GM18868 (cell line): Measurements from ENCODE around the gene C15orf62.

Experiments
- ATAC-seq: cut with Tn5 transposase; IDR thresholded peaks from one replicate; pipeline ENCODE4 v1.9.1; 2021; ENCODE audit warnings: mild to moderate bottlenecking, moderate library complexity; ENCODE audit not compliant: unreplicated experiment

Gene C15orf62

GRCh38 chr15:40769274-40770146, at the start of gene C15orf62:
Gene C15orf62, plus strand, starts transcription at chr15:40769980. Its CDS starts 516 bp downstream, at chr15:40770496.
- ATAC-seq: peak; percentile 55

DNA sequence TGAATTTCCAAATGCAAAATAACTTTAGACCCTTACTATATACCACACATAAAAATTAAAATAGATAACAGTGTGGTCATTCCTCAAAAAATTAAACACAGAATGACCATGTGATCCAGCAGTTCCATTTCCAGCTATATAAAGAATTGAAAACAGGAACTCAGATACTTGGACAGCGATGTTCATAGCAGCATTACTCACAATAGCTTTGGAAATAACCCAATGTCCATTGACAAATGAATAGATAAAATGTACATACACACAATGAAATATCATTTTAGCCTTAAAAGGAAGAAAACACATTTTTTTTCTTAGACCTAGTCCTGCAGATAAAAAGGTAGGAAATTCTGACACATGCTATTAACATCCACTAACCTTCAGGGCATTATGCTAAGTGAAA, 48.1 kb upstream of the C15orf62 start:
- ATAC-seq: no peak

- no peak for ATAC-seq
Measured at GRCh38 chr15:40722354-40722753, 47.4 kb upstream of the C15orf62 start.

- no peak for ATAC-seq
Measured at GRCh38 chr15:40722934-40723333, 46.8 kb upstream of the C15orf62 start.

GRCh38 chr15:40723919-40724318, 45.9 kb upstream of the C15orf62 start:
- no peak for ATAC-seq

DNA sequence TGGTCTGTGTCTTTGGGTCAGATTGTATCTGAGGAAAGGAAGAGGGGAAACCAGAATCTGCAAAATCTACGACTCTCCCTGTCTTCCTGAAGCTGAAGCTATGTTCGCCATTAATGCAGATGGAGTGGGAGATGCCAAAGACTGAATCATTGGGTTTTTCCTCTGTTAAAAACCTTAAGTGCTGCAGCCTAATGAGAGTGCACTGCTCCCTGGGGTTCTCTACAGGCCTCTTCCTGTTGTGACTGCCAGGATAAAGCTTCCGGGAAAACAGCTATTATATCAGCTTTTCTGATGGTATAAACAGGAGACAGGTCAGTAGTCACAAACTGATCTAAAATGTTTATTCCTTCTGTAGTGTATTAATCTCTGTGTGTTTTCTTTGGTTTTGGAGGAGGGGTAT, 38.7 kb upstream of the C15orf62 start:
- ATAC-seq: no peak

- ATAC-seq: no peak
Measured at GRCh38 chr15:40736575-40736974, 33.2 kb upstream of the C15orf62 start.

DNA sequence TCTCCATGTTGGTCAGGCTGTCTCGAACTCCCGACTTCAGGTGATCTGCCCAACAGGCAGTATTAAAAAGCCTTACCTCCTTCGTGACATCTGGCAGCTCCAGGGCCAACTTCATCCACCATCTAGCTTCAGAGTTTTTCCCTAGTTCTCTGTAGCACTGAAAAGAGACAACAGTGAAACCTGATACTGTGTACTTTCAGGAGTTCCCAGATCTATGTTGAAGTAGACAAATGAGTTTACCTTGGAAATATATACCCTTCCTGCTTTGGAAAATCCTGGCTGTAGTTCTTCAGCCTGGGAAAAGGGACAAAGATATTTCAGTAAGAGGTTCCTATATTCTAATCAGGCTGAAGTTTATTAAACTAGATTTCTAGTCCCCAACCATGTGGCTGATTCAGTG, 32.7 kb upstream of the C15orf62 start:
- ATAC-seq: no peak

DNA sequence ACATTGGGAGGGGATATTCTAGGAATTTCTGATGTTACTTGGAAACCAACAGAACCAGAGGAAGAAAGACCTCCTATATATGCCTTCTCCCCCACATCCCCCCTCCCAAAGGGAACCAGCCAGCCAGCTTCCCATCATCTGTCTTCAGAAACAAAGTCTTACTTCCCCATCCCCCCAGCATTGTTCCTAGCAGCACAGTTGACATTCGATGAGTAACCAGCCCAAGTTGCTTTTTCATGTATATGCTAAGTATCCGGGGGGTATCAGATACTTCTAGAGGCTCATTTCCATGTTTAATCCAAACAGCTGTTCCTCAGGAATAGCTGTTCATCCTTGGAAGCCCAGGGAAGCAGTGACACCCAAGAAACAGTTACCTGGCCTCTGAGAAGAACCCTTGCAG, 30.7 kb upstream of the C15orf62 start:
- ATAC-seq: no peak

GRCh38 chr15:40739854-40740253, 29.9 kb upstream of the C15orf62 start:
- ATAC-seq: no peak

DNA sequence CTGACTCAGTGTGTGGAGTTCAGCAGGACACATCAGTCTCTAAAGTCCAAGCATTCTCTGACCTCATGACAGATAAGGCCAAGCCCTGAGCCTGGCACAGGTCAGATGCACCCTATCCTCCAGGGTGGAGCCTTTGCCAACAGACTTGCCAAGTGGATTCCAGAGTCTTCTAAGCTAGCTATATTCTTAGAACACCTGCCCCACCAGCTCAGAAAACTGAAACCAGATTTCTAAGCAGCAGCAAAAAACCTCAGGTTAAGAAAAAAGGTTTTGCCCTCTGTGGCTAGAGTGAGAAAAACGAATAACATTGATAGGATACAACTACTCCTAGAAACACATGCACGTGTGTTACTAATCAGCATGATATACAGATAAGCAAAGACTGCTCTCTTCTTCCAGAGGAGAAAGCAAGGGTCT, 26.3 kb upstream of the C15orf62 start:
- no peak for ATAC-seq

DNA sequence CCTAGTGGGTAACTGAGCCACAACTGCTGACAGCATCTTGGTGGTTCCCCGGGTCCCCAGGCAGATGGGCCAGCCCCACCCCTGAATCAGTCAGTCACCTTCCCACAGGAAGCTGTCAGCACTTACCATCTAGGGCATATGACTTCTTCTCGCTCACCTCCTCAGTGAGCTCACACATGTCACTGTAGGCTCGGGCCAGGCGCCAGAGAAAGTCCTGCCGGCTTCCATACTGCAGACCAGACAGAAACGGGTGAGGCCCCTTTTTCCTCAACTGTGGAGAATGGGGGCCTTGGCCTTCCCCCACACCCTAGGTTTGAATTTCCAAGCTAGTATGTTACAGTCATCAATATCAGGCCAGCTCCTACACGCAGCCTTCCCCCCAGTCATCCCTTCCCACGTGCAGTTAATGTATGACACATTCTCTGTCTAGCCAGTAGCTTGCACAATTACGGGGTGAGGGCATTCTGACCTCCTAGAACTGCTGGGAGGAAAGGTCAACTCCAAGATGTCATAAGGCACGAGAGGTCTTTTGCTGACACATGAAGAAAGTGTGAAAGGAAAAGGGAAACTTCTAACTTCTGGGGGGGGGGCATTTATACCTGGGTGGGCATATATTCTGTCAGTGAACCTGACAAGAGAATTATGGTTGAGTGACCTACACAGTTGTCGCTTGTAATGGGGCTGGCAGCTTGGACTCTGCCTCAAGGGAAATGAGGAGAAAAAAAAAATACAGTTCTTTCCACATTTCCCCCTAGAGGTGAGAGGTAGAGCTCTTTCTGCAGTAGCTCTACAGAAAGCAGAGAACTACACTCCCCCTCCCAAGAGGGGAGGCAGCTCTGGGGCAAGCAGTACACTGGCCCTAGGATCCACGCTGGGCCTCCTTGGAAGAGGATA, 25.6 kb upstream of the C15orf62 start:
- ATAC-seq: no peak

DNA sequence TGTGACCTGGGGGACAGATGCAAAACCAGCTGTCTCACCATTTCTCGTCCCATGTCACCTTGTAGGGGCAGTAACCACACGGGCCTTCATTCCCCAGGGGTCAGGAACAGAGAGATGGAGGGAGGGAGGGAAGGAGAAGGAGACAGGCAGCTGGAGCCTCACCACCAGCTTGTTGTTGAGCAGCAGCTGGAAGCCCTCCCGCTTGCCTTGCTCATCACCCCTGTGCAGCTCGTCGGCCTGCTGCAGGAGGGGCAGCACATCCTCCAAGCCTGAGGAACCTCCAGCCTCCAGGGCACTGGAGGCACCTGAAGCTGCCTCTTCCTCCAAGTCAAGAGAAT, 25.0 kb upstream of the C15orf62 start:
- no peak for ATAC-seq

DNA sequence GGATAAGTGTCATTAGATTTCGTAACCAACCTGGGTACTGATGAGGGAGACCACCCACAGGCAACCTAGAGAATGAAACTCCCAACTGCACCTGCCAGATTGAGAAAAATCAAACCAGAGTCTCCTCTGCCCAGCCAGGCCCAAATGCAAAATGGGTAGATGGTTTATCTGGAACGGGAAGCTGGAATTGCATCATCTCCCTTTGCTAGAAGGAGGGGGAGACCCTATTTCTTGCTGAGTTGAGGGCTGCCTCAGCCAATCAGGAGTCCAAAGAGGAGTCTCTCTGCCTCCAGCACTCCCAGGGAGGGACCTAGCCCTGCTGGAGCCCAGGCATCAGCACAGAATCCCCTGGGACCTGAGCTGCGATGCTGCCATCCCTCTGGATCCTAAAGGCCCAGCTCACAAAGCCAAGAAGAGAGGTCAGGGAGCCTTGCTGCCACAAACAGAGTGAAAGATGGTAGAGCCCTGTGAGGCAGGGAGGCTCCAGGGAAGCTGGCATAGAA, 22.8 kb upstream of the C15orf62 start:
- ATAC-seq: no peak

- ATAC-seq: no peak
Measured at GRCh38 chr15:40747685-40748631, 21.8 kb upstream of the C15orf62 start.

DNA sequence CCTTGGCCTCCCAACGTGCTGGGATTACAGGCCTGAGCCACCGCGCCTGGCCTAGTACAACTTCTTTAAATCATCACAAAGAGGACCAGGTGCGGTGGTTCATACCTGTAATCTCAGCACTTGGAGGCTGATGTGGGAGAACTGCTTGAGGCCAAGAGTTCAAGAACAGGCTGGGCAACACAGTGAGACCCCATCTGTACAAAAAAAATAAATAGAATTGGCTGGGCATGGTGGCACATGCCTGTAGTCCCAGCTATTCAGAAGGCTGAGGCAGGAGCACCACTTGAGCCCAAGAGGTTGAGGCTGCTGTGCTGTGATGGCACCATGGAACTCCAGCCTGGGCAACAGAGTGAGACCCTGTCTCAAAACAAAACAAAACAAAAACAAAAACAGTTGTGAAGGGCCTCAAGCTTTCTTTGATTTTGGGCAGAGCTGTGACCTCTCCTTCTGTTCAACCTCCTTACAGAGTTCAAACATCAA, 20.6 kb upstream of the C15orf62 start:
- no peak for ATAC-seq

DNA sequence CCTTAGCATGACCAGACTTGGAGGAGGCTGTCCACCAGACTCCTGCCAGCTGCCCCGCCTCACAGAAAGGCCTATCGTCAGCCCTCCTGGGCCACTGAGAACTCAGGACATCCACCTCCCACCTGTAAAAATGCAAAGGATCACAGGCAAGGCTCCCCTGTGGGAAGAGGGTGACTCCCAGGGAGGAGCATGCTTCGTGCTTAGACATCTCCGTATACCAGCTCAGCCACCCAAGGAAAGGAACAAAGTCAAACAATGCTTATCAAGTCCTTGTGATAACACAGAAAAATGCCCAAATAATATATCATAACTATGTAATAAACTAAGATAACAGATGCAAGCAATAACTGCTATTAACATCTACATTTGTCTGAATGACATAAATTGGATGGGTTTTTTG, 18.9 kb upstream of the C15orf62 start:
- no peak for ATAC-seq

DNA sequence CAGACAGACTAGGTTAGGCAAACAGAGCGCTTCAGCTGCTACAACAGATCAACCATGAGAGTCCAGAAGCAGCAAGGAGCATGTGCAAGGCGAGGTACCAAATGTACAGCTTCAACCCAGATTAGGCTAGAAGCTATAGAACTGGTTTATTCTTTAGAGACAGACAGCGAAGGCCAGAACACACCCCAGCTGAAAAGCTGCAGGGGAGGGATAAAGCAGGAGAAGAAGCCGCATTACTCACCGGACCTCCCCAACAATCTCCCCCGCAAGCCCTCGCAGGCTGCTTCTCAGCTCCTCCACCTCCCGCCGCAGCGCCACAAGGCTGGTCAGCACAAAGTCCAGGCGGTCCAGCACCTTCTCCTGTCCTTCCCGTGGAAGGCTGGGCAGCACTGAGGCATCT, 18.0 kb upstream of the C15orf62 start:
- ATAC-seq: no peak

- ATAC-seq: peak; percentile 3
Measured at GRCh38 chr15:40754574-40754882, 15.3 kb upstream of the C15orf62 start.
